HTERT RPE-1 (cell line): Measurements from ENCODE around the gene NR2F6.
"Not testable (repeated sequence)": the region's sequence is repeated elsewhere in the genome, so short reads cannot be mapped to it uniquely, and the experiment has no call there.

Source experiments
- in situ Hi-C: fragments of 300-500 bp; cut with MboI; formaldehyde crosslinking; loops from 4 replicates; pipeline ENCODE4 v1.14.3; 2020; ENCODE audit warnings: low sequenced_read_pairs

The NR2F6 gene

GRCh38 chr19:17245535-17245984, at the start of gene NR2F6:
TSS of gene NR2F6 (minus strand) at chr19:17245919. CDS start at chr19:17245220, 699 bp downstream.
- in situ Hi-C loops: no loop called here

- in situ Hi-C loops: no loop called here
These were observed 48.6 kb upstream of the NR2F6 start for GRCh38 chr19:17294051-17294891.

- in situ Hi-C loops: no loop called here
These were observed 47.9 kb upstream of the NR2F6 start for GRCh38 chr19:17293605-17294004.

- in situ Hi-C loops: no loop called here
These were observed 46.8 kb upstream of the NR2F6 start for GRCh38 chr19:17292301-17293074.

- in situ Hi-C loops: no loop called here
These were observed 43.8 kb upstream of the NR2F6 start for GRCh38 chr19:17289489-17289888.

- in situ Hi-C loops: no loop called here
These were observed 41.0 kb upstream of the NR2F6 start for GRCh38 chr19:17286752-17287151.

GRCh38 chr19:17286263-17286662, 40.5 kb upstream of the NR2F6 start:
- in situ Hi-C loops: no loop called here

GRCh38 chr19:17285415-17286135, 39.9 kb upstream of the NR2F6 start:
- in situ Hi-C loops: no loop called here

GRCh38 chr19:17283504-17283996, 37.8 kb upstream of the NR2F6 start:
- in situ Hi-C loops: no loop called here

- in situ Hi-C loops: no loop called here
These were observed 36.9 kb upstream of the NR2F6 start for GRCh38 chr19:17282488-17283125.

- in situ Hi-C loops: no loop called here
These were observed 35.9 kb upstream of the NR2F6 start, which contains the start of gene ANKLE1 for GRCh38 chr19:17281391-17282304. TSS of gene ANKLE1 (plus strand) at chr19:17281901. CDS start at chr19:17281921, 20 bp downstream.

GRCh38 chr19:17279436-17279835, 33.7 kb upstream of the NR2F6 start:
- in situ Hi-C loops: no loop called here

GRCh38 chr19:17275441-17276175, 29.9 kb upstream of the NR2F6 start:
- in situ Hi-C loops: no loop called here

GRCh38 chr19:17274892-17275291, 29.2 kb upstream of the NR2F6 start:
- in situ Hi-C loops: not testable (repeated sequence)

GRCh38 chr19:17268754-17269153, 23.0 kb upstream of the NR2F6 start:
- in situ Hi-C loops: no loop called here

- in situ Hi-C loops: no loop called here
These were observed 21.5 kb upstream of the NR2F6 start, which contains the start of gene BABAM1 for GRCh38 chr19:17266975-17267788. TSS of gene BABAM1 (plus strand) at chr19:17267443. CDS start at chr19:17268807, 1,364 bp downstream.

- in situ Hi-C loops: no loop called here
These were observed 20.9 kb upstream of the NR2F6 start for GRCh38 chr19:17266589-17266974.

GRCh38 chr19:17266026-17266425, 20.3 kb upstream of the NR2F6 start:
- in situ Hi-C loops: no loop called here
